HG03159 (cell line): Measurements from ENCODE around the gene FBXO45.
"Not testable (repeated sequence)": the region's sequence is repeated elsewhere in the genome, so short reads cannot be mapped to it uniquely, and the experiment has no call there.

Experiments used
- ATAC-seq: cut with Tn5 transposase; IDR thresholded peaks from one replicate; pipeline ENCODE4 v1.9.1; 2021; ENCODE audit warnings: mild to moderate bottlenecking, moderate library complexity; ENCODE audit not compliant: unreplicated experiment

The FBXO45 gene

GRCh38 chr3:196555295-196555694 lies 13.2 kb upstream of the FBXO45 start:
- no peak for ATAC-seq

DNA sequence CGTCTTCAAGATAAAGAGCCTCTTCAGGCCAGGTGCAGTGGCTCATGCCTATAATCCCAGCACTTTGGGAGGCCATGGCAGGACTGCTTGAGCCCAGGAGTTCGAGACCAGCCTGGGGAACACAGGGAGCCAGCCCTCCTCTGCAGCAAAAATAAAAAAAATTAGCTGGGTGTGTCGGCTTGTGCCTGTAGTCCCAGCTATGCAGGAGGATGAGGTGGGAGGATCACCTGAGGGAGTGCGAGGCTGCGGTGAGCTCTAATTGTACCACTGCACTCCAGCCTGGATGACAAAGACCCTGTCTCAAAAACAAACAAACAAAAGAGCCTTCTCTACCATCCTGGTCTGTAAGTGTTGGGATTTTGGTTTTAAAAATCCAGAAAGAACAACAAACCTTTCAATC lies 11.2 kb upstream of the FBXO45 start:
- no peak for ATAC-seq

DNA sequence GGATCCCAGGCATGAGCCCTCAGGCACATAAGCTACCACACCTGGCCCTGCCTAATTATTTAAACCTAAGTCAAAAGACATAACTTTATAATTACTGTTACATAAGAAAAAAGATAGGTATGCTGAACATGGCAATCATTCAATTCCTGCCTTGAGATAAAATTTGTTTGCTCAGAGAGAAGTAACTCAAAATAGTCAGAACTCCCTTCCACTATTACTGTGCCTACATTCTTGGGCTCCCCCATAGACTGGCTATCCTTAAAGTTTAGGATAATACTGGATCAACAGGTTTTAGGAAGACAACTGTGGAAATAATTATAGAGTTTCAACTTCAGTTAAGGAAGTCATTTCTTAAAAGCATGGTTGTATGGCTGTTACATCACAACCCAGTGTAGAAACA lies 10.0 kb upstream of the FBXO45 start:
- ATAC-seq, result no peak

DNA sequence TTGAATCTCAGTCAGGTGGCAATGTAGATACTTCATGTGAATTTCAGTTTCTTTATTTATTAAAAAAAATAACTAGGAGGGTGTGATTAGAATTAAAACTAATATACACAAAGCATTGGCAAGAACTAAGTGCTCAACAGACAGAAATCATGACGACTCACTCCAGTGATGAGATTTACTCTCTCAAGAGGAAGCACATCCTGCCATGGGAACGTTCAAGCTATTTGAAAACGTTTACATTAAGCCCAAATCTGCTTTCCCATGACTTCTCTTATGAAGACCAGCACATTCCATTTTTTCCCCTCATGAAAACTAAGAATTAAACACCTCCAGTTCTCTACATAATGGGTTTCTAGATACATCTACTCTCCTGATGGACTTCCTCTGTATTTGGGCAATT lies 8.6 kb upstream of the FBXO45 start:
- no peak for ATAC-seq

- no peak for ATAC-seq
Observed at GRCh38 chr3:196563721-196564225, 4.7 kb upstream of the FBXO45 start.

DNA sequence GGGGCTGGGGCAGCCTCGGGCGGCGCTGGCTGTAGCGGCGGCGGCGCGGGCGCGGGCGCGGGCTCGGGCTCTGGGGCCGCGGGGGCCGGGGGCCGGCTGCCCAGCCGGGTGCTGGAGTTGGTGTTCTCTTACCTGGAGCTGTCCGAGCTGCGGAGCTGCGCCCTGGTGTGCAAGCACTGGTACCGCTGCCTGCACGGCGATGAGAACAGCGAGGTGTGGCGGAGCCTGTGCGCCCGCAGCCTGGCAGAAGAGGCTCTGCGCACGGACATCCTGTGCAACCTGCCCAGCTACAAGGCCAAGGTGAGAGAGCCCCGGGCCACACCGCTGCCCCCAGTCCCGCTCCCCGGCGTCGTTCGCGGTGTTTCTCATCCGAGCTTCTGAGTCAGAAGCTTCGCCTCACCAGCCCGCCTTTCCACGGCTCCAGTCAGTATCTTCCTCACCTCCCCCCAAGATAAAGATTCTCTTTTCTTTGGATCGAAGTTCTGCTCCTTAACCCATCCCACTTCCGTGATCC lies 600 bp downstream of the FBXO45 start:
- peak; percentile 47 for ATAC-seq

GRCh38 chr3:196570332-196570731 lies 1.9 kb downstream of the FBXO45 start:
- not testable (repeated sequence) for ATAC-seq

- no peak for ATAC-seq
Observed at GRCh38 chr3:196572389-196572788, 3.9 kb downstream of the FBXO45 start.

DNA sequence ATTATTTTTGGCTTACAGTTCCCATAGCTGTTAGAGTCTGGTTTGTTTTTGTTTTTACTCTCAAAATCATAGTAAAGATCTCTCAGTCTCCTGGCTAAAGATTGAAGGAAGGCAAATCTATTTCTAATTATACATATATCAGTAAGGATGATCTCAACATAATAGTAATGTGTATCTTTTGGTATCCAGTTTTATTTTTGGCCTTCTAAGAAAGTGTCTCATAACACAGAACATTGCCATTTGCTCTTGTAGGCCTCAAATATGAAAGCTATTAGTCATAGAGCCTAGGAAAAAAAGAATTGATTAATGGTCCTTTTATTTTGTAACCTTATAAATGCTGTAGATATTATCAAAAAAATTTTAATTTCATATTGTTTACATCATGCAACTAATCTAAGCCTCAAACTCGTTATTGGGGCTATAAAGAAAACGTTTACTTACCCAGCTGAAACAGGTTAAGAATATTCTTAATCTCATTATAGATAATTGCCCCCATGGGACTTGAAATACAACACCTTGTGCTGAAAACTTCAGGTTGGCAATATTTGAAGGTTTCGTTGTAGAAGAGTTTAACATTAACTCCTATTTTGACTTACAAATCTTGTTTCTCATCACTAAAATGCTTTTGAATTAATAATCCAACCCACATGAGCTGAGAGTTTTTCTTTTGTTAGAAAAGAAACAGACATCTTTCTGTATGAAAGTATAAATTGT lies 16.7 kb downstream of the FBXO45 start:
- no peak for ATAC-seq

- ATAC-seq, result no peak
Observed at GRCh38 chr3:196590279-196590678, 21.8 kb downstream of the FBXO45 start.

GRCh38 chr3:196596355-196596754 lies 27.9 kb downstream of the FBXO45 start:
- no peak for ATAC-seq

GRCh38 chr3:196597971-196598733 lies 29.7 kb downstream of the FBXO45 start:
- not testable (repeated sequence) for ATAC-seq

- ATAC-seq, result no peak
Observed at GRCh38 chr3:196599734-196600128, 31.3 kb downstream of the FBXO45 start.

DNA sequence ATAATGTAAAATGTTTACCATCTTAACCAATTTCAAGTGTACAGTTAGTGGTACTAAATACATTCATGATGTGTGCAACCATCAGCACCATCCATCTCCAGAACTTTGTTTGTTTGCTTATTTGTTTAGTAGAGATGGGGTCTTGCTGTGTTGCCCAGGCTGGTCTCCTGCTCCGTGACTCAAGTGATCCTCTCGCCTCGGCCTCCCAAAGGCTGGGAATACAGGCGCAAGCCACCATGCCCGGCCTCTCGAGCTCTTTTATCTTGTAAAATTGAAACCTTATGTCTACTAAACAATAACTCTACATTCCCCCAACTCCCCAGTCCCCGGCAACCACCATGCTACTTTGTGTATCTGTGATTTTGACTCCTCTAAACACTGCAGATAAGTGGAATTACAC lies 31.9 kb downstream of the FBXO45 start:
- ATAC-seq, result no peak

GRCh38 chr3:196602673-196603072 lies 34.2 kb downstream of the FBXO45 start:
- no peak for ATAC-seq

GRCh38 chr3:196603683-196604082 lies 35.2 kb downstream of the FBXO45 start:
- no peak for ATAC-seq

DNA sequence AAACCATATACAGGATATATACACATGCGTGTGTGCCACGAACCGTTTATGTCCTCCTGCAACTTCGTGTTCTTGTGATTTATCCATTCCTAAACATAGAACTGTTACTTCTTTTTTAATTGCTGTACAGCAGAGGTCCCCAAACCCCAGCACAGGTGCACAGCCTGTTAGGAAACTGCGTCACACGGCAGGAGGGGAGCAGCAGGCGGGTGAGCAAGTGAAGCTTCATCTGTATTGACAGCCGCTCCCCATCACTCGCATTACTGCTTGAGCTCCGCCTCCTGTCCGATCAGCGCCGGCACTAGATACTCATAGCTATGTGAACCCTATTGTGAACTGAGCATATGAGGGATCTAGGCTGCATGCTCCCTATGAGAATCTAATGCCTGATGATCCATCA lies 36.1 kb downstream of the FBXO45 start:
- ATAC-seq, result no peak

GRCh38 chr3:196608693-196609092 lies 40.2 kb downstream of the FBXO45 start:
- no peak for ATAC-seq

DNA sequence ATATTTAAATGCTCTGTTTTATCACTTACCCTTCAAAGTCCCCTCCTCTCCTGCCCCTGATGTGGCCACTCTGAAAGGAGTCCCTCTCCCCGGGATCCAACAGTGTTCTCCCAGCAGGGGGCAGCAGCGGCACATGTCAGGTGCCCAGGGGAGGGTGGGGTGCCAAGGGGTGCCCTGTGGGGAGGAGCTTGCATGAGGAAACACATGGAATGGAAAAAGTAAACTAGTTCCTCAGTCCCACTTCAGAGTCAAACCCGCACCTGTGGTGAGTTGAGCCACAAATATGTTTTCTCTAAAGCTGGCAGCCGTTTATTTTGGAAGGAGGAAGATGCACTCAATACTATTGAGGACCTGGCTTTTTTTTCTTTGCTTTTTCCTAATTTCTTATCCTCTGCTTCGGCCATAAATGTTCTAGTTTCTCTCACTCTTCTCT lies 40.9 kb downstream of the FBXO45 start:
- peak; percentile 70 for ATAC-seq

DNA sequence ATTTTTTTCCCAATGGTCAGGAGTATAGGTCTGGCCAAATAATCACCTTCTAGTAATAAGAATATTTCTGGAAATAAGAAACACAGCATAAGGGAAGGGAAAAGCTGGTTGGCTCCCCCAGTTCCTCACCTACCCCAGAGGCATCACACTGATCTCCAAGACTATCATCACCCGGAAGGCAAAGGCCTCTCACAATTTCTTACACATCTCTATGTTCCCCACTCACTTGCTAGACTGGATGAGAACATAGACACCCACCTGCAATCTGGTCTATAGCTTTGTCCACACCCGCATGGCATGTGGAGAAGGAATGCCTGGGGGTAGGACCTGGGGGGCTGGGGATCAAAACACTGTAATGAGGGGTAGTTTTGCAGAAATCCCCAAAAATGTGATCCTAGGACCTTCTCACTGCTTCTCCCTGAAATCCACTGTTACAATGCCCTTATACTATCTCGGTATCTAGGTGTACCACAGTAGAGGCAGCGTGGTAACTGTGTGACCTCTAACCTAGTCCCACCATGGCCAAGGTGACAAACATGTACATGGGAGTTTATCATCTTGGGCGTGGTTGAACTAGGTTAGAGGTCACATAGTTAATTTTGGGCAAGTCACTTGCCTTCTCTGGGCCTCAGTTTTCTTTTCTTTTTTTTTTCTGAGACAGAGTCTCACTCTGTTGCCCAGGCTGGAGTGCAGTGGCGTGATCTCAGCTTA lies 41.5 kb downstream of the FBXO45 start:
- no peak for ATAC-seq

GRCh38 chr3:196611761-196612483 lies 43.5 kb downstream of the FBXO45 start:
- no peak for ATAC-seq
